Heart left ventricle (tissue), 16 donors: ENCODE measurements around the gene PTPRJ. TPM values are rescaled to one million over a fixed set of nuclear protein-coding genes. Genes with fewer than 3 reads are reported as not detected.

Source experiments
- ATAC-seq, 4 donors: fragments of 200-7000 bp; cut with Tn5 transposase; one replicate each; pipeline ENCODE4 v1.9.1; 2020 to 2022; ENCODE audit warnings: moderate library complexity in 4 of 4, mild to moderate bottlenecking in 3 of 4, moderate number of reproducible peaks in 1 of 4
- DNase-seq, 5 donors: peaks; one replicate each; pipeline ENCODE4 v3.0.0-alpha.2; 2020
- H3K27ac ChIP-seq, 12 donors: fragments of 200-600 bp; sonication (generic) in 4 of 12; one replicate each; pipeline versions ENCODE4 v1.5.0 to v1.8.0; 2016 to 2022; ENCODE audit warnings: mild to moderate bottlenecking in 2 of 12
- H3K27me3 ChIP-seq, 9 donors: fragments of 200-600 bp; sonication (generic) in 2 of 9; one replicate each; pipeline versions ENCODE4 v1.5.1 to v1.8.0; 2016 to 2022; ENCODE audit warnings: mild to moderate bottlenecking in 3 of 9
- H3K36me3 ChIP-seq, 9 donors: fragments of 200-600 bp; sonication (generic) in 2 of 9; one replicate each; pipeline versions ENCODE4 v1.5.0 to v1.8.0; 2018 to 2022; ENCODE audit warnings: mild to moderate bottlenecking in 2 of 9
- H3K4me1 ChIP-seq, 12 donors: fragments of 200-600 bp; sonication (generic) in 4 of 12; one replicate each; pipeline versions ENCODE4 v1.5.0 to v1.8.0; 2016 to 2022; ENCODE audit warnings: mild to moderate bottlenecking in 3 of 12
- H3K4me3 ChIP-seq, 12 donors: fragments of 200-600 bp; sonication (generic) in 4 of 12; one replicate each; pipeline versions ENCODE4 v1.5.0 to v1.8.0; 2017 to 2022; ENCODE audit warnings: mild to moderate bottlenecking in 9 of 12, moderate library complexity in 4 of 12
- H3K9me3 ChIP-seq, 12 donors: fragments of 200-600 bp; sonication (generic) in 4 of 12; one replicate each; pipeline versions ENCODE4 v1.5.0 to v1.8.0; 2016 to 2022; ENCODE audit warnings: mild to moderate bottlenecking in 1 of 12
- POLR2A ChIP-seq, 2 donors: fragments of 450-650 bp; IDR thresholded peaks; one replicate each; pipeline ENCODE4 v1.6.1; 2017; ENCODE audit warnings: antibody characterized with exemption in 2 of 2, mild to moderate bottlenecking in 2 of 2, moderate library complexity in 2 of 2
- WGBS, 4 donors: extraction: QIAGEN DNeasy Blood & Tissue Kit in 2 of 4; methylation state at CpG; one replicate each; pipeline versions ENCODE4 v1.1.5 to v1.1.7; 2013 to 2018; 5-methylcytosine and 5-hydroxymethylcytosine counted together
- intact Hi-C, 10 donors: fragments of 100-400 bp; cut with DNase I; formaldehyde crosslinking; loops; one replicate each; pipeline versions ENCODE4 v1.11.1 to v1.14.2; 2022
- polyA plus RNA-seq, 2 donors: library from polyadenylated mRNA; stranded (reverse); fragments of 200-250 nt; gene quantifications; one replicate each; pipeline ENCODE4 v1.2.3, GENCODE V29; 2013
- total RNA-seq, 9 donors: library from RNA; depleted of rRNA in 2 of 9; stranded (reverse); fragments of >200 nt in 2 of 9; fragmentation: NEBNext Ultra II Directional in 3 of 9; extraction: Animal tissue kit (Norgen Biotek cat#: 25700) in 3 of 9; gene quantifications; one replicate each; pipeline versions ENCODE4 v1.1.0 to v1.2.4, GENCODE V29; 2016 to 2023
- TF ChIP-seq, protein P1 (sequence below), 12 donors: fragments of 200-600 bp; sonication (generic) in 4 of 12; IDR thresholded peaks; one replicate each; pipeline versions ENCODE4 v1.5.0 to v1.8.0; 2018 to 2022; ENCODE audit warnings: antibody characterized with exemption in 12 of 12, mild to moderate bottlenecking in 5 of 12
- donor health status: ischemic (EF 13 %, LVEDD 7.1; RV severe dilation, severe dysfunction).
- donor health status: healthy with polysubstance abuse.
- donor health status: DM: no; HTN: yes; CAD: no.
- donor health status: DM: no; HTN: no; CAD: no.
- donor health status: ischemic (EF 25% LVEDD 6.9; RV normal size, moderate dysfunction).
- donor health status: ischemic (EF 25% LVEDD 5.7; RV mildly dilated, moderate dysfunction).
- donor health status: healthy.
- donor health status: DM: yes; HTN: yes; CAD: no.
- donor health status: ischemic (EF 35%, LVEDD 5.7; RV mildly dilated, moderate dysfunction).
- donor health status: nonischemic (EF 11% LVEDD 7.7; RV severe dilation, severe dysfunction).
- donor health status: DM: yes; HTN: yes; CAD: no.
- donor health status: PGD.
- donor health status: ischemic (EF 29% LVEDD 5.4; RV normal size, mild dysfunction).
- donor health status: nonischemic (EF 23%, LVEDD 6.1; RV moderate dilation, normal function).

Gene PTPRJ
- total and polyA plus RNA-seq, 11 donors = 1.2 to 39.0 (median 6.3) TPM

- Histone ChIP-seq H3K9me3 (no peaks in the 10 kb centered on the region), H3K4me1 (peaks cover 0 to 26% (median 0%) of the 10 kb centered on the region in 12 donors), H3K27me3 (no peaks in the 10 kb centered on the region), H3K27ac (no peak overlapping the region), H3K36me3 (no peaks in the 10 kb centered on the region), H3K4me3 (no peak overlapping the region)
- intact Hi-C loops = no loop called here
- no peak for ATAC-seq
- WGBS, 4 donors = 89 to 95% (median 91%) methylated on average over 8 of the region's 8 CpGs
- TF ChIP-seq, protein P1, sequence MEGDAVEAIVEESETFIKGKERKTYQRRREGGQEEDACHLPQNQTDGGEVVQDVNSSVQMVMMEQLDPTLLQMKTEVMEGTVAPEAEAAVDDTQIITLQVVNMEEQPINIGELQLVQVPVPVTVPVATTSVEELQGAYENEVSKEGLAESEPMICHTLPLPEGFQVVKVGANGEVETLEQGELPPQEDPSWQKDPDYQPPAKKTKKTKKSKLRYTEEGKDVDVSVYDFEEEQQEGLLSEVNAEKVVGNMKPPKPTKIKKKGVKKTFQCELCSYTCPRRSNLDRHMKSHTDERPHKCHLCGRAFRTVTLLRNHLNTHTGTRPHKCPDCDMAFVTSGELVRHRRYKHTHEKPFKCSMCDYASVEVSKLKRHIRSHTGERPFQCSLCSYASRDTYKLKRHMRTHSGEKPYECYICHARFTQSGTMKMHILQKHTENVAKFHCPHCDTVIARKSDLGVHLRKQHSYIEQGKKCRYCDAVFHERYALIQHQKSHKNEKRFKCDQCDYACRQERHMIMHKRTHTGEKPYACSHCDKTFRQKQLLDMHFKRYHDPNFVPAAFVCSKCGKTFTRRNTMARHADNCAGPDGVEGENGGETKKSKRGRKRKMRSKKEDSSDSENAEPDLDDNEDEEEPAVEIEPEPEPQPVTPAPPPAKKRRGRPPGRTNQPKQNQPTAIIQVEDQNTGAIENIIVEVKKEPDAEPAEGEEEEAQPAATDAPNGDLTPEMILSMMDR (IDR thresholded peaks at IDR 0.05) = no peak
- TF ChIP-seq POLR2A (IDR thresholded peaks at IDR 0.05) = no peak
- no peak for DNase-seq
Observed at GRCh38 chr11:47940904-47941649, 39.3 kb upstream of the PTPRJ start.

GRCh38 chr11:47941907-47942558, 38.3 kb upstream of the PTPRJ start:
- Histone ChIP-seq H3K4me3 (no peak overlapping the region), H3K4me1 (peaks cover 0 to 34% (median 4%) of the 10 kb centered on the region in 12 donors), H3K9me3 (no peaks in the 10 kb centered on the region), H3K36me3 (no peaks in the 10 kb centered on the region), H3K27ac (no peak overlapping the region), H3K27me3 (no peaks in the 10 kb centered on the region)
- no peak for TF ChIP-seq POLR2A (IDR thresholded peaks at IDR 0.05)
- TF ChIP-seq, protein P1 (IDR thresholded peaks at IDR 0.05) = no peak
- WGBS, 4 donors = 71 to 84% (median 79%) methylated on average over 7 of the region's 7 CpGs
- intact Hi-C loops = no loop called here
- peak in 2 of 4 donors; percentile 47 to 57 for ATAC-seq
- peak in 1 of 5 donors; percentile 10 for DNase-seq

DNA sequence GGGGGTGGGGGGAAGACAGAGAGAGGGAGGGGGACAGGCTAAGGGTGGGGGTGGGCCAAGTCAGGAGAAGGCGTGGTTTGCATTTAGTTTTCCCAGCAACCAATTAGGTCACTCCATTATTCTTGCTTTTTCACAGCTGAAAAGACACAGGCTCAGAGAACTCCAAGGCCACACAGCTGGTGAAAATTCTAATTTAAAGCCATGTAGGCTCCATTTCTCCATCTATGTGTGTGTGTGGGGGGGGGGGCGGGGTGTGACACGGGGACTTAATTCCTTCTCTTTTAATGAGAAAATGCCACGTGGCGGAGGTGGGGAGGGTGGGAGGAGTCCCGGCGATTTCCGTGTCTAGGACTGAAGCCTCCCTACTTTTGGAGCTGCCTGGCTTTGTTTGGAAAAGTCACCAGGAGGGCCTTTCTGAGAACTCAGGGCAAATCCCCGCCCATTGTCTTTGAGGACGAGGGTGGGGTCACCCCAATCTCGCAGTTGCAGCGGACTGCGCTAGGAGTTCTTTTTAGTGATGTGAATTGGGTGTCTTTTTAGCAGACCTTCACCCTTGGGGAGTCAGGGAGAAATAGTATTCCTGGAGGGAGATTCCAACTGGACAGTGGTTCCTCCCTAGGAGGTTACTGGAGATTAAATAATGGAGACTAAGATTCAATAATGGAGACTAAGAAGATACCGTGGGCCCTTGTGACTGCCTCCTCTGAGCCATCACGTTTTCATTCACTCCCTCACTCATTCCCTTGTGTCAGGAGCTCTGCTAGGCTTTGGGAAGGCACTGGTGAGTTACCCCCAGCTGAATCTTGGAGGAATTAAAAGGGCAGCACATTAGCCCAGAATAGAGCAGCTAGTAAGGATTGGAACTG, 36.4 kb upstream of the PTPRJ start:
- H3K4me1 ChIP-seq = peaks cover 0 to 41% (median 5%) of the 10 kb centered on the region in 12 donors
- TF ChIP-seq, protein P1 (IDR thresholded peaks at IDR 0.05) = no peak
- TF ChIP-seq POLR2A (IDR thresholded peaks at IDR 0.05) = no peak
- ATAC-seq (no peak), DNase-seq (no peak)
- H3K4me3 ChIP-seq = no peak overlapping the region
- no peaks in the 10 kb centered on the region for H3K27me3 ChIP-seq
- intact Hi-C loops = no loop called here
- 44 to 68% (median 54%) methylated on average over 13 to 15 of the region's 15 CpGs for WGBS, 4 donors
- H3K27ac ChIP-seq = no peak overlapping the region
- H3K36me3 ChIP-seq = no peaks in the 10 kb centered on the region
- H3K9me3 ChIP-seq = no peaks in the 10 kb centered on the region

DNA sequence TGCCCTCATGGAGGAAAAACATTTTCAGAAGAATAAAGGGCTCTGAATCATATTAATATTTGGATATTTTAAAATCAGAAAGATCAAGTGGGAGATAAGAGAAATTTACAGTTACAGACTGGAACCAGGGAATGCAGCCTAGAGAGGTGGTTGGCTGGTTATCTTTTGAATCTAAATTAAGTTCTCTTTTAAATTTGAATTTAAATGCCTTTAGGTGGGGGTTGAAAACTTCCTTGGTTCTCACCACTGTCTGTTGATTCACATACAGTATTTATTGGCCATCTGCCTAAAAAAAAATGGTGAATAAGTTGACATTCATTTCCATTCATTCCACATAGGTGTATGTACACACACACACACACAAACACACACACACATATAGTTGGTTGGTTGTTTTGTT, 35.7 kb upstream of the PTPRJ start:
- Histone ChIP-seq H3K9me3 (no peaks in the 10 kb centered on the region), H3K4me3 (no peak overlapping the region), H3K36me3 (no peaks in the 10 kb centered on the region), H3K27ac (no peak overlapping the region), H3K27me3 (no peaks in the 10 kb centered on the region), H3K4me1 (peaks cover 0 to 45% (median 5%) of the 10 kb centered on the region in 12 donors)
- no peak for DNase-seq
- ATAC-seq = no peak
- intact Hi-C loops = no loop called here
- TF ChIP-seq, protein P1 (IDR thresholded peaks at IDR 0.05) = no peak
- no peak for TF ChIP-seq POLR2A (IDR thresholded peaks at IDR 0.05)
